ENCODE data around the gene DOCK10.

The DOCK10 gene

DNA sequence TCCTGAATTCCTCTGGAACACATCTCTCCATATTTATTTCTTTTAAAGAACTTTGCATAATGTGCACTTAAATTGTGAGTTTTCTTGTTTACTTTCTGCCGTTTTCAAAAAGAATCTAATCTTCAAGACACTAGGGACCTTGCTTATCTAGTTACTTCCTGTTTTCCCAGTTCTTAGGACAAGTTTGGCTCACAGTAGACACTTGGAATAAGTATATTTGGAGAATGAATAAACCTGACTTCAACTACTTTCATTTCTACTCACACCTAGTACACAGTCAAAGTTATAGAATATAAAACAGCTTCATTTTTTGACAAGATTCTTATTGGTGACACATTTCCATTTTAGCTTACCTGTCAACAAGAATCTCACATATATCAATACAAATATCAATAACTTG, 170.5 kb downstream of the DOCK10 start (continued):
- TF ChIP-seq ZNF501 (tag by site-specific recombination; IDR thresholded peaks at IDR 0.05): no peak
- TF ChIP-seq ZNF354C (tag by site-specific recombination; IDR thresholded peaks at IDR 0.05; ENCODE audit: borderline replicate concordance, low read depth): no peak
- no peak for TF ChIP-seq ZNF600 (tag by site-specific recombination; IDR thresholded peaks at IDR 0.05)

DNA sequence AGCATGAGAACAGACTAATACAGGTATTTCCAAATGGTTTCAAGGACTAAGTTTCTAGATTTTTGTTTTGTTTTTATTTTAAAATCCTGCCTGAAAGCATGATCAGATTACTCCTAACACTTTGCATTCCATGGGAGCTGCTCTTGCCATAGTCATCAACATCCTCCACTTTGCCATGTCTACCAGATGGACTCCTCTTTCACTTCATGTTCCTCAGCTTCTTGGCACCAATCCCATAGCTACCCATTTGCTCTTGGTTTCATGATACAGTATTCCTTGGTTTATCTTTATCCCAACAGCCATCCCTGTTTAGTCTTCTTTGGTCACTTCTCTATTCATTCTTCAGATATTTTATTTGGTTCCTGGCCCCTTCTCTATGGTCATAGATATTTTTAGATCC, 171.9 kb downstream of the DOCK10 start:
- TF ChIP-seq GLIS1 (tag by site-specific recombination; IDR thresholded peaks at IDR 0.05): no peak
- ChIA-PET CTCF (no interaction called here), POLR2A (no interaction called here)
- Histone ChIP-seq H3K4me1 (ENCODE audit: control insufficient read depth, insufficient read depth, low read length) (no peaks in the 10 kb centered on the region), H3K27ac (ENCODE audit: extremely low read depth, low read depth, low read length) (no peak overlapping the region), H3K9me3 (ENCODE audit: control insufficient read depth, insufficient read depth, low read depth, low read length) (no peaks in the 10 kb centered on the region), H3K4me3 (ENCODE audit: low read depth, low read length) (no peak overlapping the region), H3K36me3 (ENCODE audit: control insufficient read depth in 2 of 2, insufficient read depth in 1 of 2, low read length in 2 of 2) (no peaks in the 10 kb centered on the region)

DNA sequence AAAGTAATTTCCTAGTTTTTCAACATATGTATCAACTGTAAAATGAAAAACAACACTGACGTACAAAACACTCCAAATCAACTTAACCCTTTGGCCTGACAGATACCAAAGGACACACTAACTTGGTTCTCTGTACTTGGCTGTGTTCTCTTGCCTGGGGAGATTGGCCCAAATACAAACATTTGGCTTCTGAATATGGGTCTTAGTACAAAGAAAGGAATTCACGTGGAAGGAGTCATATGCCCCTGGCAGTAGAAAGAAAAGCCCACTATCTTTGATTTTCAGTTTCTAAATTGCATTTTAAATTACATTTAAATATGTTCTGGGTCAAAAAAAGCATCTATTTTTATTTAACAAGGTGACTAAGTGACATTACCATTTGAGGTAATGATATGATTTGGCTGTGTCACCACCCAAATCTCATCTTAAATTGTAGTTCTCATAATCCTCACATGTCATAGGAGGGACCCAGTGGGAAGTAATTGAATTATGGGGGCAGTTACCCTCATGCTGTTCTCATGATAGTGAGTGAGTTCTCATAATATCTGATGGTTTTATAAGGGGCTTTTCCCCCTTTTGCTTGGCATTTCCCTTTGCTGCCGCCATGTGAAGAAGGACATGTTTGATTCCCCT, 172.6 kb downstream of the DOCK10 start:
- H3K9me3 ChIP-seq (ENCODE audit: control insufficient read depth, insufficient read depth, low read depth, low read length): no peaks in the 10 kb centered on the region
- H3K36me3 ChIP-seq (ENCODE audit: control insufficient read depth in 2 of 2, insufficient read depth in 1 of 2, low read length in 2 of 2): no peaks in the 10 kb centered on the region
- H3K4me1 ChIP-seq (ENCODE audit: control insufficient read depth, insufficient read depth, low read length): no peaks in the 10 kb centered on the region
- no peak overlapping the region for H3K4me3 ChIP-seq (ENCODE audit: low read depth, low read length)
- H3K27ac ChIP-seq (ENCODE audit: extremely low read depth, low read depth, low read length): no peak overlapping the region
- ChIA-PET POLR2A (no interaction called here), CTCF (no interaction called here)
- TF ChIP-seq, protein P1, sequence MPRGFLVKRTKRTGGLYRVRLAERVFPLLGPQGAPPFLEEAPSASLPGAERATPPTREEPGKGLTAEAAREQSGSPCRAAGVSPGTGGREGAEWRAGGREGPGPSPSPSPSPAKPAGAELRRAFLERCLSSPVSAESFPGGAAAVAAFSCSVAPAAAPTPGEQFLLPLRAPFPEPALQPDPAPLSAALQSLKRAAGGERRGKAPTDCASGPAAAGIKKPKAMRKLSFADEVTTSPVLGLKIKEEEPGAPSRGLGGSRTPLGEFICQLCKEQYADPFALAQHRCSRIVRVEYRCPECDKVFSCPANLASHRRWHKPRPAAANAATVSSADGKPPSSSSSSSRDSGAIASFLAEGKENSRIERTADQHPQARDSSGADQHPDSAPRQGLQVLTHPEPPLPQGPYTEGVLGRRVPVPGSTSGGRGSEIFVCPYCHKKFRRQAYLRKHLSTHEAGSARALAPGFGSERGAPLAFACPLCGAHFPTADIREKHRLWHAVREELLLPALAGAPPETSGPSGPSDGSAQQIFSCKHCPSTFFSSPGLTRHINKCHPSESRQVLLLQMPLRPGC (tag by site-specific recombination; IDR thresholded peaks at IDR 0.05): no peak
- TF ChIP-seq ZNF37A (tag by site-specific recombination; IDR thresholded peaks at IDR 0.05) (no peak), ZNF777 (tag by site-specific recombination; IDR thresholded peaks at IDR 0.05; ENCODE audit: borderline replicate concordance) (no peak), ZNF23 (tag by site-specific recombination; IDR thresholded peaks at IDR 0.05; ENCODE audit: borderline replicate concordance) (no peak), ZNF157 (tag by site-specific recombination; IDR thresholded peaks at IDR 0.05) (no peak), MEIS1 (CRISPR knock-in tag; IDR thresholded peaks at IDR 0.05; ENCODE audit: borderline replicate concordance) (no peak), ZNF76 (tag by site-specific recombination; IDR thresholded peaks at IDR 0.05; ENCODE audit: borderline replicate concordance, low read depth) (no peak), ZNF549 (tag by site-specific recombination; IDR thresholded peaks at IDR 0.05) (no peak), ZNF354C (tag by site-specific recombination; IDR thresholded peaks at IDR 0.05; ENCODE audit: borderline replicate concordance, low read depth) (no peak), HOXC10 (CRISPR knock-in tag; IDR thresholded peaks at IDR 0.05) (no peak), ZNF514 (tag by site-specific recombination; IDR thresholded peaks at IDR 0.05) (no peak)
- TF ChIP-seq, protein P2, sequence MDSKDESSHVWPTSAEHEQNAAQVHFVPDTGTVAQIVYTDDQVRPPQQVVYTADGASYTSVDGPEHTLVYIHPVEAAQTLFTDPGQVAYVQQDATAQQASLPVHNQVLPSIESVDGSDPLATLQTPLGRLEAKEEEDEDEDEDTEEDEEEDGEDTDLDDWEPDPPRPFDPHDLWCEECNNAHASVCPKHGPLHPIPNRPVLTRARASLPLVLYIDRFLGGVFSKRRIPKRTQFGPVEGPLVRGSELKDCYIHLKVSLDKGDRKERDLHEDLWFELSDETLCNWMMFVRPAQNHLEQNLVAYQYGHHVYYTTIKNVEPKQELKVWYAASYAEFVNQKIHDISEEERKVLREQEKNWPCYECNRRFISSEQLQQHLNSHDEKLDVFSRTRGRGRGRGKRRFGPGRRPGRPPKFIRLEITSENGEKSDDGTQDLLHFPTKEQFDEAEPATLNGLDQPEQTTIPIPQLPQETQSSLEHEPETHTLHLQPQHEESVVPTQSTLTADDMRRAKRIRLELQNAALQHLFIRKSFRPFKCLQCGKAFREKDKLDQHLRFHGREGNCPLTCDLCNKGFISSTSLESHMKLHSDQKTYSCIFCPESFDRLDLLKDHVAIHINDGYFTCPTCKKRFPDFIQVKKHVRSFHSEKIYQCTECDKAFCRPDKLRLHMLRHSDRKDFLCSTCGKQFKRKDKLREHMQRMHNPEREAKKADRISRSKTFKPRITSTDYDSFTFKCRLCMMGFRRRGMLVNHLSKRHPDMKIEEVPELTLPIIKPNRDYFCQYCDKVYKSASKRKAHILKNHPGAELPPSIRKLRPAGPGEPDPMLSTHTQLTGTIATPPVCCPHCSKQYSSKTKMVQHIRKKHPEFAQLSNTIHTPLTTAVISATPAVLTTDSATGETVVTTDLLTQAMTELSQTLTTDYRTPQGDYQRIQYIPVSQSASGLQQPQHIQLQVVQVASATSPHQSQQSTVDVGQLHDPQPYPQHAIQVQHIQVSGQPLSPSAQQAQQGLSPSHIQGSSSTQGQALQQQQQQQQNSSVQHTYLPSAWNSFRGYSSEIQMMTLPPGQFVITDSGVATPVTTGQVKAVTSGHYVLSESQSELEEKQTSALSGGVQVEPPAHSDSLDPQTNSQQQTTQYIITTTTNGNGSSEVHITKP (tag by site-specific recombination; IDR thresholded peaks at IDR 0.05): no peak
- TF ChIP-seq, protein P3, sequence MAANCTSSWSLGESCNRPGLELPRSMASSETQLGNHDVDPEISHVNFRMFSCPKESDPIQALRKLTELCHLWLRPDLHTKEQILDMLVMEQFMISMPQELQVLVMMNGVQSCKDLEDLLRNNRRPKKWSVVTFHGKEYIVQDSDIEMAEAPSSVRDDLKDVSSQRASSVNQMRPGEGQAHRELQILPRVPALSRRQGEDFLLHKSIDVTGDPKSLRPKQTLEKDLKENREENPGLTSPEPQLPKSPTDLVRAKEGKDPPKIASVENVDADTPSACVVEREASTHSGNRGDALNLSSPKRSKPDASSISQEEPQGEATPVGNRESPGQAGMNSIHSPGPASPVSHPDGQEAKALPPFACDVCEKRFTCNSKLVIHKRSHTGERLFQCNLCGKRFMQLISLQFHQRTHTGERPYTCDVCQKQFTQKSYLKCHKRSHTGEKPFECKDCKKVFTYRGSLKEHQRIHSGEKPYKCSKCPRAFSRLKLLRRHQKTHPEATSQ (tag by site-specific recombination; IDR thresholded peaks at IDR 0.05): no peak
